HG03045 (cell line): ENCODE data around the gene ST8SIA2.

Experiments used
- ATAC-seq: cut with Tn5 transposase; IDR thresholded peaks from one replicate; pipeline ENCODE4 v1.9.1; 2021; ENCODE audit warnings: mild to moderate bottlenecking, moderate library complexity; ENCODE audit not compliant: unreplicated experiment

The ST8SIA2 gene

DNA sequence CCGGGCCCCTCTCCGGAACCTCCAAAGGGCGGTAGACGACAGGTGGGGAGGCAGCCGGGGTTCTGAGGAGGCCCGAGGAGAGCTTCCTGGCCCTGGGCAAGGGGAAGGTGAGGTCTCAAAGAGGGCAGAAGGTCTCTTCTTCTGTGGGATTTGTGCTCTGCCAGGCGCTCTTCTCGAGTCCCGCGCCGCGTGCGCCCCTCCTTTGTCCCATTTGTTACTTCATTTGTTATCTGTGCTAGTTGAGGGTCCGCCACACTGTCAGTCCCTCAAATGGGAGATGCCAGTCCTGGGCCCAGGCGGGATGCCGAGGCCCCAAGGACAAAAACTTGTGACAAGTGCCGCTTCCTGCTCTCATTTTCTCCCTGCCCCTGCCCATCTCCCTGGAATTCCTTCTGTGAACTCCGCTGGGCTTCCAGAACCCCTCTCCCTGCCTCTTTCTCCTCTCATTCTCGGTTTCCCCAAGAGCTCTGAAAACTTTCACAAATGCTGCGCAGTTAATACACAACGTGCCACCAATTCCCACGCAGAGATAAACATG, 1.5 kb downstream of the ST8SIA2 start:
- ATAC-seq = no peak

DNA sequence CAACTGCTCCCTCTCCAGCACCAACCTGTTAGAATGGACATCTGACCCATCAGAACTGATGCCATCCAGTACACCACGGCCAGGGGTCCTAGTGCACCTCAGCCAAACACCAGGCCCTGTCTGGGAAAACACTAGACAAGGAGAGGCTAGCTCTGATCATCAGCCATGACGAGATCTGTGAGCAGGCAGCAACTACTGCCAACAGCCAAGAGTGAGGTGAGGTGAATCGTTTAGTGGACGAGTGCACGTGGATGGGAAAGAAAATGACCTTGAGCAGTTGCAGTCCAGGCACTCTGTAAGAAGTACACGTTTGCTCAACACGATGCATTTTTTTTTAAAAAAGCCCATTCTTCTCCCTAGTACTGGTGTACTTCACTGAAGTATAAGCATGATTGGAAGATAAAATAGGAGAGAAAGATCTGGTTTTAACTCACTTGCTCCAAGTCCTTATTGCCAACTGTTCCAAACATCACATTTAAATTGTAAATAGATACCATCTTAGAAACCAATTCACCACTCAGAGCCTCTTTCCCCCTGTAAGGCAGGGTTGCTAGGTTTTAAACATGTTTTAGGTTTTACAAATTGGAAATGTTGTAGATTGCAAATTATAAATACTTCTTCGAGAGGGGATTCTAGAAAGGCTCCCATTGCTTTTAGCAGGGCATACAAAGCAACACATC, 5.7 kb downstream of the ST8SIA2 start:
- ATAC-seq = no peak

DNA sequence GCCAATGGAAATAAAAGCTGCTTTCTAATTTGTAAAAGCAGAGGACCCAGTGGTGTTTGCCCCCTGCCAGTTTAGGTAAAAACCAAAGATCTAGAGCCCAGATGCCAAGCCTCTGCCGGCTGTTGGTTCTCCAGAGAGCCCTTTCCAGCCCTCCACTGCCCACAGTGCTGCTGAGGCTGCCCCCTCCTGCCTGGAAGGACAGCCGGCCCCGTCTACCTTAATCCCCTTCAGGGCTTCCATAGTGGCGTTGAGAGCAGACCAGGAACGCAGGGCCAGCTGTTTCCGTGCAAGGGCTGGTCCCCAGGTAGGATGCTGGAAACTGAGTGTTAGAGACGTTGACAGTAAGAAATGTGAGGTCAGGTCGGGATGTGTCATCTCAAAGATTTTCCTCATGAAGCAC, 6.9 kb downstream of the ST8SIA2 start:
- no peak for ATAC-seq

DNA sequence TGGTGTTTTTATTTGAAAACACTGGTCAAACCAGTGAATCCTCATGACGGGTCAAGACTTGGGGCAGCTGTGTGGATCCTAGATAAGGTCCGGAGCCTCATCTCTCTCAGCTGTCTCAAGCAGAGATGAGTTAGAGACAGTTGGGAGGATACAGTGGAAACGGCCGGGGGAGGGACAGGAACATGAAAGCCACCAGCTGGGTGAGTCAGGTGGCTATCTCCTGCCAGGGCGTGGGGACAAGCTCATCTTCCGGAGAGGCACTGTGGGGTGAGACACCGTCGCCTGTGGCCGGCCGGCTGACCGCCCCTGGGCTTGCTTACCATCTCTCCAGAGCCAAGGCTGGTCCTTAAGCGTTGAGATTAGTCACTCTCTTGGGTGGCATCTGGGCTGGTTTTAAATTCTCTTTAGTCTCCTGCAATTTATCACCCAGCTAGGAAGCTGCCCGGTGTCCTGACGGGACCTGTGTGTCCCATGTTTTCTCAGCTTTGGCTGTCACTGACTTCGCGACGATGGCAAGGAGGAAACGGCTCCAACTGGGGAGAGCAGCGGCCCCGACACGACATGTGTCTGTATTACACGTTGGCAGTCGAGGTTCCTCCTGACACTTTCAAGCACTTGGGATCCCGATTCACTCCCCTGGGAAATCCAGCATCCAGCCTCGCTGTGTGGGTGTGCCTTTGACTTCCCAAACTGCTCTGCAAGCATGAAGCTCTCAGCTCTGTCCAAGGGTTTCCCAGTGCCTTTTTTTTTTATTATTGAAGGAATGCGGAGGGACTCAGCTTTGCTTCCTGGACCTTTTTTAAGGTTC, 7.5 kb downstream of the ST8SIA2 start:
- ATAC-seq = no peak

DNA sequence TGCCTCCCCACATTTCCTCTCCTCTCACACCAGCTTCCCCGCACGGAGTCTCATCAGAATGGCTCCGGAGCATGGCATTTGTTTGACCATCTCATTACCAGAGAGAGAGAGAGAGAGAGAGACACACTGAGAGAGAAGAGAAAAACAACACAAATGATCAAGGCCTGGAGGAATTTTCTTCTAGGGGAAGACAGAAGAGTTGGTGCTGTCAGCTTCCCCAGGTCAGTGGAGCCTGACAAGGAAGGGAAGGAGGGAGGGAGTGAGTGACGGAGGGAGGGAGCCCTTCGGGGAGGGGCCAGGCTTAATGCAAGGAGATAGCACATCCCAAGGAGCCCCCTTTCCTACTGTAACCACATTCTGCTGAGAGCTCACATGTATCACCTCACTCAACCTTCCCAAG, 9.1 kb downstream of the ST8SIA2 start:
- ATAC-seq = no peak

DNA sequence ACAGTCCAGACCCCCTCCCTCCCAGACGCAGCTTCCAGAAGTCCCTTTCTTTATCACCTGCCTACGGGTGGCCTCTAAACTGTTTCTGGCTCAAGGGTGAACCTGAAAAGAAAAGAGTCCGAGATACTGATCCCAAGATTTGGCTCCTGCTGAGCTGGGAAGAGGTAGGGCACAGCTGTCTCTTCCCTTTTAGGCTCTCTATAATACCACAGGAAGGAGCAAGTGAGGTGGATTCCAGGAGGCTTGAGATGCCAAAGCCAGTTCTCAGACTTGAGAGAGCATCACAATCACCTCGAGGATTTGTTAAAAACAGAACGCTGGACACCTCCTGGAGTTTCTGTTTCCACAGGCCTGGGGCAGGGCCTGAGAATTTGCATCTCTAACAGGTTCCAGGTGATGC, 12.3 kb downstream of the ST8SIA2 start:
- ATAC-seq = no peak

DNA sequence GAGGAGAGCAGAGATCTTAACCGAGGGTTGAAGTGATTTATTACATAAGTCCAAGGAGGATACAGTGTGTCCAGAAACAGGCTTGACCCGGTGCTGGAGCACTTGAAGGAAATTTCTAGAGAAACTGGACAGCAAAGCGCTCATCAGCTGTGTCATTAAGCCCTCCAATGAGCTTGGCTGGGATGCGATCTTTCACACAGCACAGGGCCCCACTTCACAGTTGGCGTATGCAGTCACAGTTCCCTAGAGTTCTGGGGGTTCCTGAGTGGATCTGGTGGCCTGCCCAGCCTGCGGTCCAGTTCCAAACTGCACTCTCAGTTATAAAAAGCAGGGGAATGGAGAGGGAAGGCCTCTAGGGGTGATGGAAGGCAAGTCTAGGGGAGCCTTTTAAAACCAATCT, 13.6 kb downstream of the ST8SIA2 start:
- ATAC-seq = no peak

DNA sequence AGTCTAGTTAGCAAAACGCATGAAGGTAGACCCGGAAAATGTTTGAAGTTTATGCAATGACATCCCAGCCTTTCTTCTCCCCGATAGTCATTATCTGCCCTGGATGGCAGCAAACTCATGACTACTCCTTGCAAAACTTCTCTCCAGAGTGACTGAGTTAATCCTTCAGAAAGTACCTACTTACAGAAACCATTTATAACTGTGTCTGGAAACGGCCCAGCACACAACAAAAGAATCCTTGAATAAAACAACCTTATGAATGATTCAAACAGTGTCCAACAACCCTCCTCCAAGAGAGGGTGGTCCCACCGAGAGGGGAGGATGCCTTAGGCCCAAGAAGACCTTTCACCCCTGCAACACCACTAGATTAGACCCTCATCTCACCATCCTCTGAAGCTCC, 14.2 kb downstream of the ST8SIA2 start:
- no peak for ATAC-seq

DNA sequence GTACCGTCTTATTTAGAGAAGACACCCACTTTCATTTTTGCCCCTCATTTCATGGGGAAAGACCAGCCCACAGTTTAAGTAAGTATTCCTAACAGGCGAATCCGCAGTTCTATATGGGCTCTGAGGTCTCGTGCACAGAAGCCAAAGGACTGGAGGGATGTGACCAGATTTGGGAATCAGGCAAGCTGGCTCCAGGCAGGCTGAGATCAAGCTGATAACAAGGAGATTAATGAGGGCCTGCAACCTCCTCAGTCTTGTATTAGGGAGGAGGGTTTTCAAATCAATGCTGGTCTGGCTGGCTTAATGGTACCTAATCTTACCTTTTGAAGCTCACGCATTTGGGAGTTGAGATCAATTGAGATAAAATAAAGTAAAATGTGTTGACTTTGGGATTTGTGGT, 15.3 kb downstream of the ST8SIA2 start:
- no peak for ATAC-seq

DNA sequence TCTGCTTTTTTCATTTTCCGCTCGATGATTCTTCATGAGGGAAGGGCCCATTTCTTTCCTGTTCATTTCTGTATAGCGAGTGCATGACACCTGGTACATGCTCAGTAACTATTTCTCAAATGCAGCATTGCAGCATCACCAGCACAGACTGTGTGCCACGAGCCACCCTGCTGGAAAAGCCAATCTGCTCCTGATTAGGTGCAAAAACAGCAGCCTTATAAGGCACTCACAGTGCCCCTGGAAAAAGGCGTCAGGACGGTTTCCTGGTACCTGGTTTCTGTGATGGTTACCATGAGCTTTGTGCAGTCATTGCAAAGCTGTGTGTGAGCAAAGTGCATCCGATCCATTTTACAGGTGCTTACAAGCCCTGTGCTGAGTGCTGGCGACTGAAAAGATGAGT, 15.8 kb downstream of the ST8SIA2 start:
- no peak for ATAC-seq

DNA sequence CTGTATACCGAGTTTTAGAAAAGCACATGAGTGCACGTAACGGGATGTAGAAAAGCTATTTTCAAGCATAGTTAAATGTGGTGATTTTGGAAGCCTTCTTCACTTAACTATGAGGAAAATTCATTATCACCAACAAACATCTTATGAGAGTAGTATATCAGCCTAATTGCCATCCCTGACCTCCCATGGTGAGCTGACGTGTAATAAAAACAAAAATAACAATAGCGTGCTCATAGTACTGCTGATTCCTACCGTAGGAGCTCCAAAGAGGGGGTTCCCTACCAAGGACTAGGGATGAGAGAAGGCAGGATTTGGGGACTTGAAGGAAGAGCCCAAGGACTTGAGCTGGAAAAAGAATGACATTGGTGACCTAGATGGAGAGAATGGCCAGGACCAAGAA, 16.9 kb downstream of the ST8SIA2 start:
- ATAC-seq = no peak

DNA sequence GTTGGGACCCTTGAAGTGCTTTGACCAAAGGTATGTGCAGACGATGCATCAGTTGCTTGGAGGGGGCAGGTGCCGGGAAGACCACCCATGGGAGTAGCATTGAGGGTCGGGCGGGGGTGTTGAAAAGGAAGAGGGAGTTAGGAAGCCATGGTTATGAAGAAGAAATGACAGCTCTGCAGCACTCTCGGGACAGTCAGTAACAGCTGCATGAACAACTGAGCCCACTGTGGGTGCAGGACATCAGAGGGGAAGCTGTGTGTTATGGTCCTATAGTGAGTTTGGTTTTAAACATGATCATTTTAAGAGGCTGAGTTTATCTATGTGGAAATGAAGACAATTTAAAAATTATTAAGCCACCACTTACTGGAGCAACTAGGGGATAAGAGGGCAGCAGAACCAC, 17.6 kb downstream of the ST8SIA2 start:
- no peak for ATAC-seq

DNA sequence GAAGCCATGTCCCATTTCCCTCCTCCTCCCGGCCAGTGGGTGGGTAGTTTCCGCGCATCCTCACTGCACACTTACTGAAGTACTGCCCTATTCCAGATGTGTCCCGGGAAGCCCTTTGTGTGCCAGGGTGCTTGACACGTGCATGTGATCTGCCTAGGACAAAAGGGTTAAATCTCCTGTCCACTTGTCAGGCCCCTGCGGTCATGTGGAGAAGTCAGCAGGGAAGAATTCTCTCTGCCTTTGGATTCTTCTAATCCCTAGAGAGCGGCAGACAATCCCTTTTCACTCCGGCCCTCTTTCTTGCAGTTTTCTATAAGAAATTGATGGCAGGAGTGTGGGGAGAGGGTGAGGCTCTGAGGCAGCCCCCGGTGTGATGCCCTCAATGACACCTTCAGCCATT, 19.8 kb downstream of the ST8SIA2 start:
- no peak for ATAC-seq

DNA sequence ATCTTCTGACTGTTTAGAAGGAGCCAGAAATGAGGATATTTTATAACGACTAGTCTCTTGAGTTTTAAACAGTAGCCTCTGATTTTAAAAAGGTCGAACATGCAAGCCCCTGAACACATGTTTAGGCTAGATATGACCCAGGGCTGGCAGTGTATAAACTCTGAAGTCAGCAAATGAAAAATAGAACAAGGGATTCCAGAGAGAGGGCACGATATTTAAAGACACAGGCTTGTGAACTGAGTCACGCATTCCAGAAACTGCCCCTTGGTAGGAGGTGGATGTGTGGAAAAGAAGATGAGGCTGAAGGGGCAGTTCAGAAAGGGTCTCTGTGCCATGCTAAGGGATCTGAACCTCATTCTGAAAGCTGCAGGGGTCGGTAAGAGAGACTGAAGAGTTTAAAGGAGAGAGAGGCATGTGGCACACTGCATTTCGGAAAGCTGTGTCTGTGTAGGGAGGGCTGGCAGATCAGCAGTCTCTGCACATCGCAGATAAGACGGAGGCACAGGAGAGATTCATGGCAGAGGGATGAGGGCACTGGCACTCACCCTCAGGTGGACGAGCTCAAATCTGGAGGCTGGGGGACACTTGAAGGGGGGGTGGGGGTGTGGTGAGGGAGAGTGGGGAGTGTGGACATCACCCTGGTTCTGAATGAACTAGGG, 22.1 kb downstream of the ST8SIA2 start:
- no peak for ATAC-seq

DNA sequence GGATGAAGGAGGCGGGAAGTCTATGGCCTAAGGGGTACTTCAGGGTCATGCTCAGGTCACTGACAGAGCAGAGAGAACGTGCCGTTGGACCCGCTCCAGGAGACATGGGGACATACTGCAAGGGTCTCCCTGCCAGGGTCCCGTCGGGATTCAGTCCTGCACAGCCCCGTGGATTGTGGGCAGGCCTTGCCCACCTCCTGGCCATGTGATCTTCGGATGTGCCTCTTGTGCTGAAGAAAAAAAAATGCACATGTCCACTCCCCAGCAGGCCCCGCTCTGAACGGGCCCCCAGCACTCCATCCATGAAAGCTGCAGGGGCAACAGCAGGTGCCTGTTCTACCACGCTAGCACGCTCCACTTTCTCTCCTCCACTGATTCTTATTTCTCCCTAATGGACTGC, 22.9 kb downstream of the ST8SIA2 start:
- ATAC-seq = no peak

DNA sequence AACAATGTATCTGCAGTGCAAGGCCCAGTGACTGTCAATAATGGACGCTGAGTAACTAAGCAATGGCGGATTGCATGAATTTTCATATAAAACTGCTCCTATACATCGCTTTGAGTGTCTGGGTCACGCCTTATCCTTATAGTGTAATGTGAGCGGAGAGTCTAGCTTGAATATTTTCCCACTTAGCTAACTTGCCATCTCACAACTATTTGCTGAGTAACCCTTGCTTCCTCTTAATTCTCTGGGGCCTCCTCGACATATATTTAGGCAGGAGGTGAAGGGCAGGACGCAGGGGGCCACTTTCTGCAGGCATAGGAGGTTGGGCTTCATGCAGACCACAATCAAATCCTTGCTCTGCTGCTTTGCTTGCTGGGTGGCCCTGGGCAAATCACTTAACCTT, 24.0 kb downstream of the ST8SIA2 start:
- no peak for ATAC-seq

DNA sequence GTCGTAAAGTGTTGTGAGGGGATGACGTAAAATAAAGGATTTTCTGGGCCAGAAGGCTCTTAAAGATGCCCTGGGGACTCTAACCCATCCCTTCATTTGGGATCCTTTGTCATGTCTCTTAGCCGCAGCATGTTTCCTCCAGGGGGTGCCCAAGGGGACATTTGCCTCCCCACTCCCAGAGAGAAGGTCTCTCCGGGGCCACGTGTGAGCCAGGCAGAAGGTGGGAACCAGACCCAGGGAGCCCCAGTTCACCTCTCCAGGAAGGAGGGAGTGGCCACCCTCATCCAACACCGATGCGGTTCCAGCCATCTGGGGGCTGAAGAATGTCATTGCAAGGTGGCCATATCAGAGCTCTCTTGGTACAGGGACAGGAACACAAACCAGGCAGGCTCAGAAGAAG, 25.2 kb downstream of the ST8SIA2 start:
- ATAC-seq = no peak

DNA sequence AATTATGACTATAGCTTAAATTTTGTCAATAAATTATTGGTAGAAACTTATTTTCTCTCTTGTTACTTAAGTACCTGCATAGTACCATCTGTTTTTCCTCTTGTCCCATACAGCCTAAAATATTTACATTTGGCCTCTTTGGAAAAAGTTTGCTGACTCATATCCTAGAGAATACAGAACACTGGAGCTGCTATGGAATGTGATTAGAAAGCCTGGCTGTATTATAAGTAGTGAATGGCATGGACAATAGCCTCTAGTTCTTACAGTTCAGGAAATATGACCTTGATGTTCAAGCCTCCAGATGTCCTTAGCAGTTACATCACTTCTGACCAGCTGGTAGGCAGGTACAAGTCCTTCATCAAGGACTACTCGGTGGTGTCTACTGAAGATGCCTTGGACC, 28.3 kb downstream of the ST8SIA2 start:
- no peak for ATAC-seq

DNA sequence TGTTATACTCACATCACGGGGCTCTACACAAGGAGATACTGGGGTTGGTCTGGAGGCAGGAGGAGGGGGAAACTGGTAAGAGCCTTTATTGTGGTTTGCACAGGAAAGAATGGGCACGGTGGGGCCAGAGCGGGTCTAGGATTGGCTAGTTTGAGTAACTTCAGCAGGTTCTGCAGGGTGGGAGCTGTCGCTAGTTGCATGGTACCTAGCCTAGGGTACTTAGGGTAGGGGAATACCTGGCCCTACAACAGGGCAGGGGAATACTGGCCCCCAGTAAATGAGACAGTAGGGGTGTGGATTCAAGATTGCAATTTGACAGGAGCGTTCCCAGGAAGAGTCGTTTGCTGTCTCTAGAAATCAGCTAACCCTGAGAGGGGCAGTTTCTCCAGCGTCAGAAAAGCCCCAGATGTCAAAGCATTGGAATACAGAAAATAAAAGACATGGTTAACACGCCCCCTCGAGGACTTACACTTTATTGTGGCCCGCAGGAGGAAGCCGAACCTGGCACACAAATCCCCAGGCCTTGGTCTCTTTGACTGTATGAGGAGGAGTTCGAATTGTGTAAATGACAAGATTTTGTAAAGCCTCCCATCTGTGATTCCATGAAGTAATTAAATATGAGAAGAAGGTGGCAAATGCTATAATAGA, 32.0 kb downstream of the ST8SIA2 start:
- ATAC-seq = no peak

DNA sequence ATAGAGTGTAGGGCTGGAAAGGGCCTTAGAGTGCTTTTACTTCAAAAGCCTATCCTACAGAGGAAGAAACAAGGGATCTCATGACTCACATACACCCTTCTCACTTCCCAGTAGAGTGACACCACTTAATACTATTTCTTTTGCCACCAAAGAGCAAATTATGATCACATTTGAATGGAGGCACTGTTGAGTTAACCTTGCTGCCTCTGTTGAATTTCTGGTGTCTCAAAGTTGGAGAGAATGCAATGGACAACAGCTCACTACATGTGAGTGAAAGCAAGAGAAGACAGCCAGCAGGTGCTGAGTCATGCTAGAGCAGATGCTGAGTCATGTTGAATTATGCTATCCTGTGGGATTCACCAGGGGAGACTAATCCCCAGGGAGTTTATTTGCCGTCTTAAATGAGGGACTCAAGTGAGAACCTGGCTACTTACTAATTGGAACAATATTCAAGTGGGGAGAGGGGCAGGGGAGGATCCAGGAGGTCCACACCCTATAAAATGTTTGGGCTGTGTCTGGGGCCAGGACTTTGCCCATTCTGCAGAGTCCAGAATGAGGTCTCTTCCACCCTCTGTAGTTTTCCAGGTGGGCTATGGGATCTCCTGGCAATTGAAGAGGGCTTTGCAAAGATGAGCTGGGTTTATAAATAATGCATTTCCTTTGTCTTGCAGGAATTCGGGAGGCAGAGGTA, 35.8 kb downstream of the ST8SIA2 start:
- no peak for ATAC-seq

DNA sequence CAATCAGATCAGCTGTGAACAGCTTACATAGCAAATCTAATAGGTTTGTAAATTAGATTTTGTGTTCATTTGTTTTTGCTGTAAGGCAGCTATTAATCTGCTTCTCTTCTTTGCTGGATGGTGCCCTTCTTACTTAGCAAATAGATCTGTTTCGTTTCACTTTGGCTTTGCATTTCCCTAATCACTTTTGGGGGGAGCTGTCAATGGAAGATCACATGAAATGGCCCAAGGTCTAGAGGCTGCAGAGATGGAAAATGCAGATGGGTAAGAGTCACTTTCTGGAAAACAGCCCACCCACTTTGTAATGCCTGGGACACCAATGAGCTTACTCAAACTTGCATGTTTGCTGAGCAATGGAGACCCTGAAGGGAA, 36.4 kb downstream of the ST8SIA2 start:
- ATAC-seq = no peak
